ENCODE measurements around the gene MAP3K2.

MAP3K2 gene

GRCh38 chr2:127293386-127293747 is 94.4 kb downstream of the MAP3K2 start:
- no peak for DNase-seq (ENCODE audit: low read depth)

GRCh38 chr2:127288274-127288673 is 99.5 kb downstream of the MAP3K2 start:
- no peak for DNase-seq (ENCODE audit: low read depth)

GRCh38 chr2:127283275-127283674 is 104.5 kb downstream of the MAP3K2 start:
- DNase-seq (ENCODE audit: low read depth): no peak

- DNase-seq (ENCODE audit: low read depth): no peak
Observed at GRCh38 chr2:127280693-127281092, 107.1 kb downstream of the MAP3K2 start.

GRCh38 chr2:127279781-127280180 is 108.0 kb downstream of the MAP3K2 start:
- no peak for DNase-seq (ENCODE audit: low read depth)

- no peak for DNase-seq (ENCODE audit: low read depth)
Observed at GRCh38 chr2:127278959-127279358, 108.8 kb downstream of the MAP3K2 start.

GRCh38 chr2:127277028-127277427 is 110.7 kb downstream of the MAP3K2 start:
- no peak for DNase-seq (ENCODE audit: low read depth)

GRCh38 chr2:127275789-127276188 is 112.0 kb downstream of the MAP3K2 start:
- DNase-seq (ENCODE audit: low read depth): no peak

- no peak for DNase-seq (ENCODE audit: low read depth)
Observed at GRCh38 chr2:127275356-127275755, 112.4 kb downstream of the MAP3K2 start.

GRCh38 chr2:127270663-127271062 is 117.1 kb downstream of the MAP3K2 start:
- DNase-seq (ENCODE audit: low read depth): no peak

GRCh38 chr2:127261804-127262406 is 125.9 kb downstream of the MAP3K2 start:
- no peak for DNase-seq (ENCODE audit: low read depth)

- DNase-seq (ENCODE audit: low read depth): no peak
Observed at GRCh38 chr2:127259355-127259754, 128.4 kb downstream of the MAP3K2 start.

GRCh38 chr2:127256866-127257265 is 130.9 kb downstream of the MAP3K2 start:
- no peak for DNase-seq (ENCODE audit: low read depth)

- DNase-seq (ENCODE audit: low read depth): no peak
Observed at GRCh38 chr2:127256381-127256780, 131.4 kb downstream of the MAP3K2 start.

GRCh38 chr2:127255721-127256120 is 132.1 kb downstream of the MAP3K2 start:
- no peak for DNase-seq (ENCODE audit: low read depth)

- DNase-seq (ENCODE audit: low read depth): no peak
Observed at GRCh38 chr2:127255146-127255545, 132.6 kb downstream of the MAP3K2 start.

- DNase-seq (ENCODE audit: low read depth): no peak
Observed at GRCh38 chr2:127254386-127254981, 133.3 kb downstream of the MAP3K2 start.

Data from stimulated activated CD4-positive, alpha-beta T cell treated with anti-CD3 and anti-CD28 coated beads, Interleukin-2, amount 100 ng/mL, for 4 hours (primary cell).